IMR-90 (cell line): ENCODE measurements around the gene TOP2A.

Source experiments
- BHLHE40 ChIP-seq: fragments of 150-350 bp; IDR thresholded peaks from 2 replicates; pipeline ENCODE4 v1.6.1; 2016; ENCODE audit warnings: mild to moderate bottlenecking, low read depth, low read length
- CHD1 ChIP-seq: IDR thresholded peaks from 2 replicates; pipeline ENCODE4 v1.6.1; 2012; ENCODE audit warnings: low read depth, low read length, improper control_type of control experiment
- MAFK ChIP-seq: IDR thresholded peaks from 2 replicates; pipeline ENCODE4 v1.6.1; 2012; ENCODE audit warnings: low read depth, low read length, improper control_type of control experiment
- MAZ ChIP-seq: IDR thresholded peaks from 2 replicates; pipeline ENCODE4 v1.6.1; 2012; ENCODE audit warnings: low read depth, mild to moderate bottlenecking, low read length, improper control_type of control experiment, moderate library complexity, borderline replicate concordance
- MXI1 ChIP-seq: IDR thresholded peaks from 2 replicates; pipeline ENCODE4 v1.6.1; 2012; ENCODE audit warnings: low read depth, mild to moderate bottlenecking, low read length, moderate library complexity, borderline replicate concordance
- POLR2A ChIP-seq: IDR thresholded peaks from 2 replicates; pipeline ENCODE4 v1.6.1; 2012; ENCODE audit warnings: mild to moderate bottlenecking, low read depth, low read length
- RAD21 ChIP-seq: IDR thresholded peaks from 2 replicates; pipeline ENCODE4 v1.6.1; 2012; ENCODE audit warnings: low read length, improper control_type of control experiment
- RCOR1 ChIP-seq: IDR thresholded peaks from 2 replicates; pipeline ENCODE4 v1.6.1; 2012; ENCODE audit warnings: mild to moderate bottlenecking, low read length, improper control_type of control experiment; ENCODE audit not compliant: insufficient replicate concordance
- SMC3 ChIP-seq: fragments of 150-350 bp; IDR thresholded peaks from 2 replicates; pipeline ENCODE4 v1.6.1; 2016; ENCODE audit warnings: low read depth, mild to moderate bottlenecking, antibody characterized with exemption, low read length, moderate library complexity
- TF ChIP-seq, protein P1 (sequence below): conservative IDR thresholded peaks from 2 replicates; pipeline ENCODE4 v1.5.1; 2012; ENCODE audit warnings: mild to moderate bottlenecking, low read depth, low read length, improper control_type of control experiment
- TF ChIP-seq, protein P2 (sequence below): fragments of 150-350 bp; IDR thresholded peaks from 2 replicates; pipeline ENCODE4 v1.6.1; 2017; ENCODE audit warnings: mild to moderate bottlenecking, antibody characterized with exemption, low read length, low read depth

DNA sequence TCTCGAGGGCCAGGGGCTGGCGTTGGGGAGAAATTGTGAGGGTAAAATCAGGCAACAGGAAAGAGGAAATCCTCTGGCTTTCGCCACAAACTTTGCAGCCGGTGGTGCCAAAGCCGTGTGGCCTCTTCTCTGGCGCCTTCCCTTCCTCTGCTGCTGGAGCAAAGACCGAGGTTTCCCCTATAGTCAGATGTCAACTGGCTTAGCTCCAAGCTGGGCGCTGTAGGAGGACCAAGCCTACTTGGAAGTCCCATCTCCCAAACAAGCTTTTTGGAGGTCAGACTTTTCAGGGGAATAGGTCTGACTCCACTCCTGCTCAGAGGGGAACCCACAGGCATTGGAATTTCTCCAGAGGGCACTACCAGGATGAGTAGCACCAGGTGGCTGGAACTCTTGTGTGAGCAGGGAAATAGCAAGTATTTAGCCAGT, 30.5 kb upstream of the TOP2A start:
- TF ChIP-seq, protein P1, sequence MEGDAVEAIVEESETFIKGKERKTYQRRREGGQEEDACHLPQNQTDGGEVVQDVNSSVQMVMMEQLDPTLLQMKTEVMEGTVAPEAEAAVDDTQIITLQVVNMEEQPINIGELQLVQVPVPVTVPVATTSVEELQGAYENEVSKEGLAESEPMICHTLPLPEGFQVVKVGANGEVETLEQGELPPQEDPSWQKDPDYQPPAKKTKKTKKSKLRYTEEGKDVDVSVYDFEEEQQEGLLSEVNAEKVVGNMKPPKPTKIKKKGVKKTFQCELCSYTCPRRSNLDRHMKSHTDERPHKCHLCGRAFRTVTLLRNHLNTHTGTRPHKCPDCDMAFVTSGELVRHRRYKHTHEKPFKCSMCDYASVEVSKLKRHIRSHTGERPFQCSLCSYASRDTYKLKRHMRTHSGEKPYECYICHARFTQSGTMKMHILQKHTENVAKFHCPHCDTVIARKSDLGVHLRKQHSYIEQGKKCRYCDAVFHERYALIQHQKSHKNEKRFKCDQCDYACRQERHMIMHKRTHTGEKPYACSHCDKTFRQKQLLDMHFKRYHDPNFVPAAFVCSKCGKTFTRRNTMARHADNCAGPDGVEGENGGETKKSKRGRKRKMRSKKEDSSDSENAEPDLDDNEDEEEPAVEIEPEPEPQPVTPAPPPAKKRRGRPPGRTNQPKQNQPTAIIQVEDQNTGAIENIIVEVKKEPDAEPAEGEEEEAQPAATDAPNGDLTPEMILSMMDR, result no peak
- TF ChIP-seq SMC3 (no peak), CHD1 (no peak), POLR2A (no peak; the same call in 1 of the 2 replicates), MAFK (no peak), BHLHE40 (no peak), MXI1 (no peak), RAD21 (no peak), RCOR1 (no peak), MAZ (no peak)
- TF ChIP-seq, protein P2, sequence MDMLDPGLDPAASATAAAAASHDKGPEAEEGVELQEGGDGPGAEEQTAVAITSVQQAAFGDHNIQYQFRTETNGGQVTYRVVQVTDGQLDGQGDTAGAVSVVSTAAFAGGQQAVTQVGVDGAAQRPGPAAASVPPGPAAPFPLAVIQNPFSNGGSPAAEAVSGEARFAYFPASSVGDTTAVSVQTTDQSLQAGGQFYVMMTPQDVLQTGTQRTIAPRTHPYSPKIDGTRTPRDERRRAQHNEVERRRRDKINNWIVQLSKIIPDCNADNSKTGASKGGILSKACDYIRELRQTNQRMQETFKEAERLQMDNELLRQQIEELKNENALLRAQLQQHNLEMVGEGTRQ, result no peak
